ENCODE measurements around the gene DKKL1. TPM values are rescaled to one million over a fixed set of nuclear protein-coding genes. Genes with fewer than 3 reads are reported as not detected.

Gene DKKL1
- total RNA-seq, 1 donor from 2014 or later: 2.1 TPM

DNA sequence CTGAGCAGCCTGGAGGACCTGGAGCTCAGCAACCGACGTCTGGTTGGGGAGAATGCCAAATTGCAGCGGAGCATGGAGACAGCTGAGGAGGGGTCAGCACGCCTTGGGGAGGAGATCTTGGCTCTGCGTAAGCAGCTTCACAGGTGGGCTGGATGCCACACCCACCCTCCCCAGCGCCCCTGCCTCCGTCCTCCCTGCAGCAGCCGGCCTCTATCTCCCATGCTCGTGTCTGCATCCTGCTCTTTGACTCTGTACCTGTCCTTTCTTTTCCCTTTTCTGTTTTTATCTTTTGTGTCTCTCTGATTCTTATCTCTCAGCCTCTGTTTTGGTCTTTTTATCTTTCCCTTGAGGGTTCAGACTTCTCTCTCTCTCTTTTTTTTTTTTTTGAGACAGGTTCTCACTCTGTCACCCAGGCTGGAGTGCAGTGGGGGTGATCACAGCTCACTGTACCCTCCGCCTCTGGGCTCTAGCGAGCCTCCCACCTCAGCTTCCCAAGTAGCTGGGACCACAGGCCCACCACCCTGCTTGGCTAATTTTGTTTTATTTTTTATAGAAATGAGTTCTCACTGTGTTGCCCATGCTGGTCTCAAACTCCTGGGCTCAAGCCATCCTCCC lies 34.4 kb downstream of the DKKL1 start:
- Mint-ChIP-seq H3K27ac (ENCODE audit: unreplicated experiment) (no peak overlapping the region), H3K9me3 (ENCODE audit: low read depth) (no peaks in the 10 kb centered on the region), H3K4me1 (ENCODE audit: low read depth) (no peaks in the 10 kb centered on the region), H3K27me3 (ENCODE audit: low read depth) (peaks cover 7% of the 10 kb centered on the region), H3K36me3 (ENCODE audit: low read depth) (no peaks in the 10 kb centered on the region), H3K4me3 (ENCODE audit: unreplicated experiment) (no peak overlapping the region)
- TF ChIP-seq, protein P1, sequence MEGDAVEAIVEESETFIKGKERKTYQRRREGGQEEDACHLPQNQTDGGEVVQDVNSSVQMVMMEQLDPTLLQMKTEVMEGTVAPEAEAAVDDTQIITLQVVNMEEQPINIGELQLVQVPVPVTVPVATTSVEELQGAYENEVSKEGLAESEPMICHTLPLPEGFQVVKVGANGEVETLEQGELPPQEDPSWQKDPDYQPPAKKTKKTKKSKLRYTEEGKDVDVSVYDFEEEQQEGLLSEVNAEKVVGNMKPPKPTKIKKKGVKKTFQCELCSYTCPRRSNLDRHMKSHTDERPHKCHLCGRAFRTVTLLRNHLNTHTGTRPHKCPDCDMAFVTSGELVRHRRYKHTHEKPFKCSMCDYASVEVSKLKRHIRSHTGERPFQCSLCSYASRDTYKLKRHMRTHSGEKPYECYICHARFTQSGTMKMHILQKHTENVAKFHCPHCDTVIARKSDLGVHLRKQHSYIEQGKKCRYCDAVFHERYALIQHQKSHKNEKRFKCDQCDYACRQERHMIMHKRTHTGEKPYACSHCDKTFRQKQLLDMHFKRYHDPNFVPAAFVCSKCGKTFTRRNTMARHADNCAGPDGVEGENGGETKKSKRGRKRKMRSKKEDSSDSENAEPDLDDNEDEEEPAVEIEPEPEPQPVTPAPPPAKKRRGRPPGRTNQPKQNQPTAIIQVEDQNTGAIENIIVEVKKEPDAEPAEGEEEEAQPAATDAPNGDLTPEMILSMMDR (IDR thresholded peaks at IDR 0.05): no peak
- DNase-seq (ENCODE audit: low spot score): no peak

DNA sequence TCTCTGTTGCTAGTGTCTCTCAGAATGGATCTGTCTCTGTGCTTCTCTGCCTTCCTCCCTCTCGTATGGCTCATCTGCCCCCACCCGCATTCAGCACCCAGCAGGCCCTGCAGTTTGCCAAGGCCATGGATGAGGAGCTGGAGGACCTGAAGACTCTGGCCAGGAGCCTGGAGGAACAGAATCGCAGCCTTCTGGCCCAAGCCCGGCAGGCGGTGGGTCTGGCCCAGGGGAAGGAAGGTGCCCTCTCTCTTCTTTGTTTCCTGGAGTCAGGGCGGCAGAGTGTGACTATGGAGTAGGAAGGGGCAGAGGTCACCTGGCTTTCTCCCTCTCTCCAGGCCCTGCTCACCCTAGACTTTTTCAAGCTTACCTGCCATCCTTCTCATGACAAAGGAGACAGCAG lies 35.3 kb downstream of the DKKL1 start:
- H3K4me3 Mint-ChIP-seq (ENCODE audit: unreplicated experiment): no peak overlapping the region
- H3K27me3 Mint-ChIP-seq (ENCODE audit: low read depth): peaks cover 7% of the 10 kb centered on the region
- H3K36me3 Mint-ChIP-seq (ENCODE audit: low read depth): no peaks in the 10 kb centered on the region
- TF ChIP-seq, protein P1 (IDR thresholded peaks at IDR 0.05): no peak
- no peak for DNase-seq (ENCODE audit: low spot score)
- peaks cover 6% of the 10 kb centered on the region for H3K4me1 Mint-ChIP-seq (ENCODE audit: low read depth)
- H3K9me3 Mint-ChIP-seq (ENCODE audit: low read depth): no peaks in the 10 kb centered on the region
- no peak overlapping the region for H3K27ac Mint-ChIP-seq (ENCODE audit: unreplicated experiment)

DNA sequence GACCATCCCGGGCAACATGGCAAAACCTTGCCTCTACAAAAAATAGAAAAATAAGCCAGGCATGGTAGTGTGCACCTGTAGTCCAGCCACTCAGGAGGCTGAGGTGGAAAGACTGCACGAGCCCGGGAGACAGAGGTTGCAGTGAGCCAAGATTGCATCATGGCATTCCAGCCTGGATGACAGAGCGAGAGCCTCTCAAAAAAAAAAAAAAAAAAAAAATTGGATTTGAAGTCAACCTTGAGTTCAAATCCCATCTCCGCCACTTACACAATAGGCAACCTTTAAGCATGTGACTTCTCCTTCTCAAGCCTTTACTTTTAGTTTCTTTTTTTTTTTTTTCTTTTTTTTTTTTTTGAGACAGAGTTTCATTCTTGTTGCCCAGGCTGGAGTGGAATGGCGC lies 36.4 kb downstream of the DKKL1 start:
- TF ChIP-seq, protein P1 (IDR thresholded peaks at IDR 0.05): no peak
- Mint-ChIP-seq H3K27me3 (ENCODE audit: low read depth) (peaks cover 2% of the 10 kb centered on the region), H3K4me3 (ENCODE audit: unreplicated experiment) (no peak overlapping the region), H3K27ac (ENCODE audit: unreplicated experiment) (no peak overlapping the region), H3K36me3 (ENCODE audit: low read depth) (no peaks in the 10 kb centered on the region), H3K4me1 (ENCODE audit: low read depth) (peaks cover 7% of the 10 kb centered on the region), H3K9me3 (ENCODE audit: low read depth) (no peaks in the 10 kb centered on the region)
- no peak for DNase-seq (ENCODE audit: low spot score)

GRCh38 chr19:49403404-49404187 lies 39.9 kb downstream of the DKKL1 start:
- Mint-ChIP-seq H3K4me1 (ENCODE audit: low read depth) (peaks cover 7% of the 10 kb centered on the region), H3K9me3 (ENCODE audit: low read depth) (no peaks in the 10 kb centered on the region), H3K27ac (ENCODE audit: unreplicated experiment) (peak overlapping the region; percentile 59), H3K36me3 (ENCODE audit: low read depth) (no peaks in the 10 kb centered on the region), H3K4me3 (ENCODE audit: unreplicated experiment) (no peak overlapping the region), H3K27me3 (ENCODE audit: low read depth) (peaks cover 2% of the 10 kb centered on the region)
- no peak for DNase-seq (ENCODE audit: low spot score)
- TF ChIP-seq, protein P1 (IDR thresholded peaks at IDR 0.05): no peak

GRCh38 chr19:49407079-49407478 lies 43.4 kb downstream of the DKKL1 start:
- Mint-ChIP-seq H3K9me3 (ENCODE audit: low read depth) (no peaks in the 10 kb centered on the region), H3K27me3 (ENCODE audit: low read depth) (peaks cover 2% of the 10 kb centered on the region), H3K27ac (ENCODE audit: unreplicated experiment) (no peak overlapping the region), H3K36me3 (ENCODE audit: low read depth) (no peaks in the 10 kb centered on the region), H3K4me3 (ENCODE audit: unreplicated experiment) (no peak overlapping the region), H3K4me1 (ENCODE audit: low read depth) (peaks cover 7% of the 10 kb centered on the region)
- DNase-seq (ENCODE audit: low spot score): no peak
- TF ChIP-seq, protein P1 (IDR thresholded peaks at IDR 0.05): no peak
